Trophoblast cell (in vitro differentiated cells and primary cell): Measurements from ENCODE around the gene EFS.

Source experiments
- DNase-seq, 2 donors: peaks; one replicate each; pipeline ENCODE4 v3.0.0-alpha.2; 2016
- H2AFZ ChIP-seq: 2 replicates; pipeline ENCODE4 v1.6.1; 2013; ENCODE audit warnings: low read length, moderate library complexity, mild to moderate bottlenecking; ENCODE audit not compliant: insufficient read depth, poor library complexity
- H2AK5ac ChIP-seq: 2 replicates; pipeline ENCODE4 v1.6.1; 2013; ENCODE audit warnings: mild to moderate bottlenecking, low read length
- H2BK120ac ChIP-seq: 2 replicates; pipeline ENCODE4 v1.6.1; 2013; ENCODE audit warnings: low read length, mild to moderate bottlenecking, moderate library complexity; ENCODE audit not compliant: insufficient read depth, poor library complexity
- H2BK12ac ChIP-seq: 2 replicates; pipeline ENCODE4 v1.6.1; 2013; ENCODE audit warnings: mild to moderate bottlenecking, low read length, moderate library complexity
- H2BK5ac ChIP-seq: 2 replicates; pipeline ENCODE4 v1.6.1; 2013; ENCODE audit warnings: low read length, low read depth, moderate library complexity, mild to moderate bottlenecking; ENCODE audit not compliant: poor library complexity
- H3K14ac ChIP-seq: 2 replicates; pipeline ENCODE4 v1.6.1; 2013; ENCODE audit warnings: mild to moderate bottlenecking, low read length
- H3K18ac ChIP-seq: 2 replicates; pipeline ENCODE4 v1.6.1; 2013; ENCODE audit warnings: mild to moderate bottlenecking, low read length
- H3K23ac ChIP-seq: 2 replicates; pipeline ENCODE4 v1.6.1; 2013; ENCODE audit warnings: low read length
- H3K27ac ChIP-seq: 2 replicates; pipeline ENCODE4 v1.5.1; 2013; ENCODE audit warnings: low read depth, mild to moderate bottlenecking, inconsistent platforms, low read length, moderate library complexity
- H3K27me3 ChIP-seq: 2 replicates; pipeline ENCODE4 v1.6.1; 2013; ENCODE audit warnings: inconsistent platforms, mild to moderate bottlenecking, low read length, moderate library complexity; ENCODE audit not compliant: insufficient read depth
- H3K36me3 ChIP-seq, 2 experiments: 1 replicate in 1 of 2; 2 replicates in 1 of 2; pipeline ENCODE4 v1.6.1; 2013; ENCODE audit warnings: low read length in 2 of 2, mild to moderate bottlenecking in 2 of 2, moderate library complexity in 1 of 2; ENCODE audit not compliant: insufficient read depth in 2 of 2, control insufficient read depth in 1 of 2
- H3K4ac ChIP-seq: 2 replicates; pipeline ENCODE4 v1.6.1; 2013; ENCODE audit warnings: low read depth, mild to moderate bottlenecking, low read length, moderate library complexity
- H3K4me1 ChIP-seq, 2 experiments: 1 replicate in 1 of 2; 2 replicates in 1 of 2; pipeline ENCODE4 v1.6.1; 2013; ENCODE audit warnings: low read length in 2 of 2, mild to moderate bottlenecking in 2 of 2, moderate library complexity in 1 of 2; ENCODE audit not compliant: insufficient read depth in 2 of 2, control insufficient read depth in 1 of 2
- H3K4me2 ChIP-seq: 2 replicates; pipeline ENCODE4 v1.6.1; 2013; ENCODE audit warnings: inconsistent platforms, mild to moderate bottlenecking, low read length, moderate library complexity
- H3K4me3 ChIP-seq: 2 replicates; pipeline ENCODE4 v1.5.1; 2013; ENCODE audit warnings: mild to moderate bottlenecking, low read depth, low read length, inconsistent platforms
- H3K79me1 ChIP-seq: one replicate; pipeline ENCODE4 v1.6.1; 2013; ENCODE audit warnings: low read length
- H3K79me2 ChIP-seq: 2 replicates; pipeline ENCODE4 v1.6.1; 2013; ENCODE audit warnings: low read length, mild to moderate bottlenecking; ENCODE audit not compliant: control insufficient read depth, insufficient read depth, poor library complexity
- H3K9ac ChIP-seq: 2 replicates; pipeline ENCODE4 v1.6.1; 2013; ENCODE audit warnings: mild to moderate bottlenecking, low read length
- H3K9me3 ChIP-seq: 2 replicates; pipeline ENCODE4 v1.6.1; 2013; ENCODE audit warnings: low read depth, mild to moderate bottlenecking, control low read depth, inconsistent platforms, low read length; ENCODE audit not compliant: insufficient read depth
- H4K12ac ChIP-seq: 2 replicates; pipeline ENCODE4 v1.6.1; 2013; ENCODE audit warnings: low read depth, mild to moderate bottlenecking, low read length, moderate library complexity
- H4K8ac ChIP-seq: 2 replicates; pipeline ENCODE4 v1.6.1; 2013; ENCODE audit warnings: low read depth, mild to moderate bottlenecking, low read length, moderate library complexity
- H4K91ac ChIP-seq: one replicate; pipeline ENCODE4 v1.6.1; 2013; ENCODE audit warnings: low read depth, mild to moderate bottlenecking, low read length, moderate library complexity
- WGBS: extraction: QIAGEN DNeasy Blood & Tissue Kit; methylation state at CpG from one replicate; pipeline ENCODE4 v1.1.7; 2013; ENCODE audit warnings: missing lambda C conversion rate; ENCODE audit not compliant: insufficient read length, insufficient coverage; ENCODE audit errors: extremely low coverage; 5-methylcytosine and 5-hydroxymethylcytosine counted together

EFS gene

GRCh38 chr14:23307687-23308644 is 57.0 kb downstream of the EFS start:
- no peak overlapping the region for H3K4me3 ChIP-seq
- peaks cover 9% of the 10 kb centered on the region for H3K79me1 ChIP-seq
- H2BK12ac ChIP-seq: peak overlapping the region; percentile 22
- no peak overlapping the region for H3K18ac ChIP-seq
- H3K36me3 ChIP-seq: peaks cover 26 to 29% of the 10 kb centered on the region in 2 experiments
- no peak overlapping the region for H2AFZ ChIP-seq
- no peaks in the 10 kb centered on the region for H3K27me3 ChIP-seq
- peak; percentile 19 to 30 for DNase-seq
- no peak overlapping the region for H2BK120ac ChIP-seq
- H4K12ac ChIP-seq: peak overlapping the region; percentile 47
- H3K4ac ChIP-seq: peak overlapping the region; percentile 81
- no peak overlapping the region for H2BK5ac ChIP-seq
- H3K14ac ChIP-seq: peak overlapping the region; percentile 11
- H4K91ac ChIP-seq: no peak overlapping the region
- WGBS: no CpG with 5 or more reads among the region's 22 CpGs
- H3K9ac ChIP-seq: no peak overlapping the region
- peaks cover 13% of the 10 kb centered on the region for H3K79me2 ChIP-seq
- no peaks in the 10 kb centered on the region for H3K9me3 ChIP-seq
- no peak overlapping the region for H3K27ac ChIP-seq
- H2AK5ac ChIP-seq: peak overlapping the region; percentile 55
- H4K8ac ChIP-seq: peak overlapping the region; percentile 40
- H3K4me2 ChIP-seq: peak overlapping the region; percentile 74
- H3K4me1 ChIP-seq: peaks cover 10 to 11% of the 10 kb centered on the region in 2 experiments
- no peak overlapping the region for H3K23ac ChIP-seq

DNA sequence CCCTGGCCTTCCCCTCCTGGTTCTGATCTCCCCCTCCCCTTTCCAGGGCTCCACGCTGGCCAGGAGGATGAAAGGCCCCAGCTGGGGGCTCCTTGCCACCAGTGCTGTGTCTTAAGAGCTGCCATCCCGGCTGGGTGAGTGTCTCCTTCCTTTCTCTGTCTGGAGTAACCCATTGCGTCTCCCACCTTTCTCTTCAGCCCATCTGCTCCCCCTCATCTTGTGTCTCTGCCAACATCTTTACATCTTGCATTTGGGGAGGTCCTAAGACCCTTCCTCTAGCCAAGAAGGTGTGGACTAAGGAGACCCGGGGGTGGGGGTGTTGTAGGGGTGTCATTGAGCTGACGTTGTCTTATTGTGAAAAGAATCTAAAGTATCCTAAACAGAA is 57.8 kb downstream of the EFS start:
- Histone ChIP-seq H4K12ac (peak overlapping the region; percentile 81), H3K9ac (peak overlapping the region; percentile 86), H3K27me3 (no peaks in the 10 kb centered on the region), H3K4ac (peak overlapping the region; percentile 97), H3K79me1 (peaks cover 13% of the 10 kb centered on the region), H2BK120ac (peak overlapping the region; percentile 93), H3K23ac (no peak overlapping the region), H4K8ac (peak overlapping the region; percentile 88), H3K4me2 (peak overlapping the region; percentile 74), H2AK5ac (peak overlapping the region; percentile 96), H2AFZ (peak overlapping the region; percentile 87), H3K18ac (peak overlapping the region; percentile 75), H3K14ac (peak overlapping the region; percentile 88), H3K4me3 (peak overlapping the region; percentile 81), H3K4me1 (peaks cover 11 to 14% of the 10 kb centered on the region in 2 experiments), H3K79me2 (peaks cover 15% of the 10 kb centered on the region), H4K91ac (peak overlapping the region; percentile 98), H2BK12ac (peak overlapping the region; percentile 51), H2BK5ac (peak overlapping the region; percentile 90), H3K36me3 (peaks cover 26 to 29% of the 10 kb centered on the region in 2 experiments), H3K27ac (peak overlapping the region; percentile 29), H3K9me3 (no peaks in the 10 kb centered on the region)
- no CpG with 5 or more reads among the region's 5 CpGs for WGBS
- DNase-seq: no peak

DNA sequence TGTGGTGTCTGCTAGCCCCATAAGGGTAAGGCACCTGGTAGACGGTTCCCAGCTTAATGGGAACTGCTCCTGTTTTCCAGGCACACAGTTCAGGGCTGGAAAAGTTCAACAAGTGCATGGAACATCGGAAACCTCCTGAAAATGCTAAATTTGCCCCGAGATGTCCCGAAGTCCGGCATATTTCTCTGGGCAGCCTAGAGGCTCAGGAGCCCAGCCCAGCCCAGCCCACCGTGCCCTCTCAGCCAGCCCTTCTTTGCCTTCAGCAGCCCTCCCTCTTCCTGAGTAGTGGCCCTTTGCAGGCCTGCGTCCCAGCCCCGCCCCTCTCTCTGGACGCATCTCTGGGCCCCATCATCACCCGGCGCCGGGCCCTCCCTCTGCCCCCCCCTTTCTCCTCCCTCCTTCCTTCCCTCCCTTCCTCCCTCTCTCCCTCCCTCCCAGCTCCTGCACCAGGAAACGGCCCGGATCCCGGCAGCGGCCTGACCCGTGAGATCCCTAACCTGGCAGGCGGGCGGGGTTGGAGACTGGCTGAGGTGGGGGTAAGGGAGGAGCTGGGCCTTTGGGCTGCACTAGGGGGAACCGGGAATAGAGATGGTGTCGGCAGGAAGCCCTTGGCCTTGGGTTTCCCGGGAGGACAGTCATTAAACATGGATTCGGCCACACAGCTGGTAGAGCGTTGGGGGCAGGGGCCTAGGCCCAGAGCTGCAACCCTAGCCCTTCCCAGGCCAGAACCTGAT is 58.4 kb downstream of the EFS start, which contains the start of gene BCL2L2:
TSS of gene BCL2L2 (plus strand) at position 422 of the 734 bp plus-strand sequence. CDS start 935 bp downstream, outside the sequence.
- Histone ChIP-seq H3K79me1 (peaks cover 16% of the 10 kb centered on the region), H3K79me2 (peaks cover 18% of the 10 kb centered on the region), H3K18ac (peak within 1 kb of the TSS; percentile 75), H3K14ac (peak within 1 kb of the TSS; percentile 88), H3K9ac (peak within 1 kb of the TSS; percentile 86), H2BK120ac (peak within 1 kb of the TSS; percentile 93), H2AFZ (peak within 1 kb of the TSS; percentile 87), H3K4me2 (peak within 1 kb of the TSS; percentile 76), H3K27me3 (no peaks in the 10 kb centered on the region), H3K4me1 (peaks cover 11 to 14% of the 10 kb centered on the region in 2 experiments), H2BK12ac (peak within 1 kb of the TSS; percentile 51), H4K12ac (peak within 1 kb of the TSS; percentile 81), H3K9me3 (no peaks in the 10 kb centered on the region), H3K4ac (peak within 1 kb of the TSS; percentile 97), H4K91ac (peak within 1 kb of the TSS; percentile 98), H3K23ac (no peak within 1 kb of the TSS), H3K27ac (peak within 1 kb of the TSS; percentile 29), H2AK5ac (peak within 1 kb of the TSS; percentile 96), H3K4me3 (peak within 1 kb of the TSS; percentile 81), H3K36me3 (peaks cover 26 to 29% of the 10 kb centered on the region in 2 experiments), H4K8ac (peak within 1 kb of the TSS; percentile 94), H2BK5ac (peak within 1 kb of the TSS; percentile 90)
- WGBS: no CpG with 5 or more reads among the region's 24 CpGs
- DNase-seq: peak; percentile 81 to 85
